HCT116 (cell line): ENCODE data around the gene TOX3. TPM values are rescaled to one million over a fixed set of nuclear protein-coding genes. Genes with fewer than 3 reads are reported as not detected.

ENCODE experiments used
- ATAC-seq: fragments of 200-7000 bp; cut with Tn5 transposase; 2 replicates; pipeline ENCODE4 v1.9.1; 2020; ENCODE audit warnings: mild to moderate bottlenecking, moderate library complexity
- BruUV-seq: library from RNA; stranded (reverse); fragments of 400-500 nt; replicated peaks from 2 replicates; lab custom pipeline; 2021; lab: Mats Ljungman, UMichigan
- CTCF ChIA-PET: fragments of 300-600 bp; sonication (Branson Sonifier 250); formaldehyde crosslinking; loops from one replicate; lab custom pipeline; 2021; ENCODE audit warnings: antibody characterized with exemption; lab: Charles Lee
- POLR2A ChIA-PET: fragments of 300-600, 350-600 bp; sonication (Branson Sonifier 250); formaldehyde crosslinking; loops from one replicate; lab custom pipeline; 2021; ENCODE audit warnings: antibody characterized with exemption; lab: Charles Lee
- RAD21 ChIA-PET, 2 experiments: fragments of 300-600 bp; sonication (Branson Sonifier 250); formaldehyde crosslinking; loops; one replicate each; lab custom pipeline; 2023; ENCODE audit warnings: low total read pairs in 2 of 2; ENCODE audit not compliant: uncharacterized antibody in 2 of 2, unreplicated experiment in 2 of 2, low non-redundant PET in 1 of 2; lab: Charles Lee
- DNase-seq: peaks from one replicate; pipeline ENCODE4 v3.0.0-alpha.2; 2010; ENCODE audit warnings: low read depth, low spot score
- H2AFZ ChIP-seq: fragments of 200-600 bp; shearing (Covaris generic), sonication (generic); 2 replicates; pipeline ENCODE4 v1.6.1; 2017; ENCODE audit warnings: low read depth, mixed run types, mixed read lengths, antibody characterized with exemption, low read length; ENCODE audit not compliant: poor library complexity, severe bottlenecking
- H3K27ac ChIP-seq: 2 replicates; pipeline ENCODE4 v1.5.1; 2012; ENCODE audit warnings: low read depth, low read length
- H3K27me3 ChIP-seq: fragments of 200-600 bp; sonication (generic); 2 replicates; pipeline ENCODE4 v1.6.1; 2016; ENCODE audit warnings: mixed run types, low read length, mixed read lengths; ENCODE audit not compliant: insufficient read depth
- H3K36me3 ChIP-seq, 2 experiments: fragments of 200-500 bp in 1 of 2; fragments of 200-600 bp in 1 of 2; sonication (Bioruptor generic) in 1 of 2; sonication (generic) in 1 of 2; 2 replicates each; pipeline versions ENCODE4 v1.5.1 to v1.6.1; 2014 to 2016; ENCODE audit warnings: low read length in 2 of 2, inconsistent platforms in 1 of 2, mixed read lengths in 1 of 2, mixed run types in 1 of 2; ENCODE audit not compliant: insufficient read depth in 2 of 2, control insufficient read depth in 1 of 2
- H3K4me1 ChIP-seq, 2 experiments: fragments of 200-600 bp in 1 of 2; sonication (generic) in 1 of 2; 2 replicates each; pipeline versions ENCODE4 v1.5.1 to v1.6.1; 2012 to 2017; ENCODE audit warnings: low read length in 2 of 2, inconsistent platforms in 1 of 2, mild to moderate bottlenecking in 1 of 2, mixed read lengths in 1 of 2, mixed run types in 1 of 2, moderate library complexity in 1 of 2; ENCODE audit not compliant: insufficient read depth in 2 of 2, control insufficient read depth in 1 of 2
- H3K4me2 ChIP-seq: fragments of 200-600 bp; sonication (generic); 2 replicates; pipeline ENCODE4 v1.6.1; 2017; ENCODE audit warnings: mixed run types, low read length, mixed read lengths
- H3K4me3 ChIP-seq, 2 experiments: fragments of 200-600 bp in 1 of 2; sonication (generic) in 1 of 2; replicated peaks in 1 of 2; 2 replicates each; pipeline ENCODE4 v1.5.1; 2011 to 2016; ENCODE audit warnings: low read length in 2 of 2, control low read depth in 1 of 2, low read depth in 1 of 2, mild to moderate bottlenecking in 1 of 2, mixed read lengths in 1 of 2, mixed run types in 1 of 2
- H3K79me2 ChIP-seq: fragments of 200-600 bp; sonication (generic); 2 replicates; pipeline ENCODE4 v1.6.1; 2017; ENCODE audit warnings: mild to moderate bottlenecking, mixed run types, low read length, moderate library complexity, mixed read lengths; ENCODE audit not compliant: insufficient read depth
- H3K9ac ChIP-seq: fragments of 200-600 bp; sonication (generic); 2 replicates; pipeline ENCODE4 v1.6.1; 2016; ENCODE audit warnings: low read length, mixed read lengths
- H3K9me2 ChIP-seq: fragments of 200-600 bp; sonication (generic), shearing (Covaris generic); 2 replicates; pipeline ENCODE4 v1.6.1; 2017; ENCODE audit warnings: mixed run types, mild to moderate bottlenecking, moderate library complexity; ENCODE audit not compliant: insufficient read depth
- H3K9me3 ChIP-seq, 2 experiments: fragments of 200-500 bp in 1 of 2; fragments of 200-600 bp in 1 of 2; sonication (Bioruptor generic) in 1 of 2; sonication (generic) in 1 of 2; 2 replicates each; pipeline ENCODE4 v1.6.1; 2014 to 2017; ENCODE audit warnings: low read length in 2 of 2, mixed read lengths in 2 of 2, inconsistent platforms in 1 of 2, low read depth in 1 of 2, mild to moderate bottlenecking in 1 of 2, mixed run types in 1 of 2, moderate library complexity in 1 of 2; ENCODE audit not compliant: control insufficient read depth in 1 of 2, insufficient read depth in 1 of 2
- H4K20me1 ChIP-seq: fragments of 200-600 bp; sonication (generic), shearing (Covaris generic); 2 replicates; pipeline ENCODE4 v1.6.1; 2017; ENCODE audit warnings: mixed run types, mild to moderate bottlenecking, moderate library complexity; ENCODE audit not compliant: insufficient read depth
- CBX3 ChIP-seq: IDR thresholded peaks from 2 replicates; pipeline ENCODE4 v1.6.1; 2012; ENCODE audit warnings: low read depth
- CEBPB ChIP-seq: IDR thresholded peaks from 2 replicates; pipeline ENCODE4 v1.6.1; 2012; ENCODE audit warnings: low read depth
- ELF1 ChIP-seq: IDR thresholded peaks from 2 replicates; pipeline ENCODE4 v1.6.1; 2012; ENCODE audit warnings: low read depth, borderline replicate concordance
- EZH2 ChIP-seq: fragments of 200-600 bp; sonication (generic); IDR thresholded peaks from 2 replicates; pipeline ENCODE4 v1.6.1; 2017; ENCODE audit warnings: antibody characterized with exemption, mixed run types
- EZH2phosphoT487 ChIP-seq: fragments of 200-600 bp; IDR thresholded peaks from 2 replicates; pipeline ENCODE4 v1.6.1; 2018; ENCODE audit warnings: antibody characterized with exemption, borderline replicate concordance
- POLR2A ChIP-seq: IDR thresholded peaks from 2 replicates; pipeline ENCODE4 v1.7.0; 2011; ENCODE audit warnings: borderline replicate concordance; ENCODE audit not compliant: insufficient read depth, insufficient read length; ENCODE audit errors: extremely low read depth
- RAD21 ChIP-seq: IDR thresholded peaks from 2 replicates; pipeline ENCODE4 v1.6.1; 2012; ENCODE audit warnings: low read depth, mild to moderate bottlenecking
- TCF7L2 ChIP-seq: IDR thresholded peaks from 2 replicates; pipeline ENCODE4 v1.7.0; 2011; ENCODE audit warnings: borderline replicate concordance, inconsistent platforms; ENCODE audit not compliant: insufficient read depth, insufficient read length; ENCODE audit errors: extremely low read depth
- YY1 ChIP-seq: IDR thresholded peaks from 2 replicates; pipeline ENCODE4 v1.6.1; 2011; ENCODE audit warnings: low read length, low read depth, moderate library complexity, mild to moderate bottlenecking; ENCODE audit not compliant: insufficient replicate concordance; ENCODE audit errors: extremely low read depth
- ZFX ChIP-seq: fragments of 450-650 bp; IDR thresholded peaks from 2 replicates; pipeline ENCODE4 v1.6.1; 2017
- ZNF274 ChIP-seq: fragments of 200-500 bp; sonication (Bioruptor generic); IDR thresholded peaks from 2 replicates; pipeline ENCODE4 v1.6.1; 2014; ENCODE audit warnings: mild to moderate bottlenecking, low read depth, low read length, inconsistent platforms
- intact Hi-C: fragments of 100-400 bp; cut with micrococcal nuclease; formaldehyde crosslinking; loops from 2 replicates; pipeline ENCODE4 v1.10.0; 2022
- total RNA-seq: library from RNA; stranded (reverse); gene quantifications from one replicate; pipeline ENCODE4 v1.2.1, GENCODE V29; 2021; ENCODE audit not compliant: unreplicated experiment
- TF ChIP-seq, protein P1 (sequence below): IDR thresholded peaks from 2 replicates; pipeline ENCODE4 v1.6.1; 2012
- TF ChIP-seq, protein P2 (sequence below), 3 experiments: fragments of 200-600 bp in 1 of 3; sonication (generic) in 1 of 3; IDR thresholded peaks in 2 of 3; conservative IDR thresholded peaks in 1 of 3; 2 replicates each; pipeline ENCODE4 v1.5.1; 2012 to 2017; ENCODE audit warnings: low read depth in 2 of 3, low read length in 2 of 3, antibody characterized with exemption in 1 of 3, borderline replicate concordance in 1 of 3, control low read depth in 1 of 3, mild to moderate bottlenecking in 1 of 3, mixed read lengths in 1 of 3, mixed run types in 1 of 3, moderate library complexity in 1 of 3; ENCODE audit not compliant: insufficient read depth in 1 of 3
- TF ChIP-seq, protein P3 (sequence below): IDR thresholded peaks from 2 replicates; pipeline ENCODE4 v1.6.1; 2012; ENCODE audit warnings: low read depth

TOX3 gene
- total RNA-seq, 1 experiment from 2014 or later = not detected

GRCh38 chr16:52451971-52452421 is 94.9 kb downstream of the TOX3 start:
- Histone ChIP-seq H3K4me3 (no peak overlapping the region), H3K9me2 (no peaks in the 10 kb centered on the region), H3K27me3 (no peaks in the 10 kb centered on the region), H3K27ac (no peak overlapping the region), H3K79me2 (no peaks in the 10 kb centered on the region), H2AFZ (no peak overlapping the region), H3K4me2 (no peak overlapping the region), H3K9me3 (peaks cover 0 to 17% of the 10 kb centered on the region in 2 experiments; a peak in 1 of 4 replicates), H3K9ac (no peak overlapping the region), H4K20me1 (no peaks in the 10 kb centered on the region), H3K4me1 (no peaks in the 10 kb centered on the region), H3K36me3 (no peaks in the 10 kb centered on the region)
- no peak for DNase-seq
- intact Hi-C loops = no loop called here
- ChIA-PET CTCF (no interaction called here), RAD21 (no interaction called here), POLR2A (no interaction called here)
- no peak for ATAC-seq
- BruUV-seq = no TSS peak
- TF ChIP-seq RAD21 (no peak), YY1 (no peak), EZH2 (no peak), CBX3 (no peak), POLR2A (no peak), CEBPB (no peak), TCF7L2 (no peak), ZFX (no peak), ELF1 (no peak), ZNF274 (no peak), EZH2phosphoT487 (no peak)
- TF ChIP-seq, protein P1, sequence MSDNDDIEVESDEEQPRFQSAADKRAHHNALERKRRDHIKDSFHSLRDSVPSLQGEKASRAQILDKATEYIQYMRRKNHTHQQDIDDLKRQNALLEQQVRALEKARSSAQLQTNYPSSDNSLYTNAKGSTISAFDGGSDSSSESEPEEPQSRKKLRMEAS = no peak
- TF ChIP-seq, protein P2, sequence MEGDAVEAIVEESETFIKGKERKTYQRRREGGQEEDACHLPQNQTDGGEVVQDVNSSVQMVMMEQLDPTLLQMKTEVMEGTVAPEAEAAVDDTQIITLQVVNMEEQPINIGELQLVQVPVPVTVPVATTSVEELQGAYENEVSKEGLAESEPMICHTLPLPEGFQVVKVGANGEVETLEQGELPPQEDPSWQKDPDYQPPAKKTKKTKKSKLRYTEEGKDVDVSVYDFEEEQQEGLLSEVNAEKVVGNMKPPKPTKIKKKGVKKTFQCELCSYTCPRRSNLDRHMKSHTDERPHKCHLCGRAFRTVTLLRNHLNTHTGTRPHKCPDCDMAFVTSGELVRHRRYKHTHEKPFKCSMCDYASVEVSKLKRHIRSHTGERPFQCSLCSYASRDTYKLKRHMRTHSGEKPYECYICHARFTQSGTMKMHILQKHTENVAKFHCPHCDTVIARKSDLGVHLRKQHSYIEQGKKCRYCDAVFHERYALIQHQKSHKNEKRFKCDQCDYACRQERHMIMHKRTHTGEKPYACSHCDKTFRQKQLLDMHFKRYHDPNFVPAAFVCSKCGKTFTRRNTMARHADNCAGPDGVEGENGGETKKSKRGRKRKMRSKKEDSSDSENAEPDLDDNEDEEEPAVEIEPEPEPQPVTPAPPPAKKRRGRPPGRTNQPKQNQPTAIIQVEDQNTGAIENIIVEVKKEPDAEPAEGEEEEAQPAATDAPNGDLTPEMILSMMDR (IDR thresholded peaks at IDR 0.05 in 2 of 3, conservative IDR thresholded peaks at IDR 0.05 in 1 of 3; ENCODE audit: borderline replicate concordance in 1 of 3, insufficient read depth in 1 of 3, low read depth in 2 of 3, low read length in 2 of 3) = no peak
- TF ChIP-seq, protein P3, sequence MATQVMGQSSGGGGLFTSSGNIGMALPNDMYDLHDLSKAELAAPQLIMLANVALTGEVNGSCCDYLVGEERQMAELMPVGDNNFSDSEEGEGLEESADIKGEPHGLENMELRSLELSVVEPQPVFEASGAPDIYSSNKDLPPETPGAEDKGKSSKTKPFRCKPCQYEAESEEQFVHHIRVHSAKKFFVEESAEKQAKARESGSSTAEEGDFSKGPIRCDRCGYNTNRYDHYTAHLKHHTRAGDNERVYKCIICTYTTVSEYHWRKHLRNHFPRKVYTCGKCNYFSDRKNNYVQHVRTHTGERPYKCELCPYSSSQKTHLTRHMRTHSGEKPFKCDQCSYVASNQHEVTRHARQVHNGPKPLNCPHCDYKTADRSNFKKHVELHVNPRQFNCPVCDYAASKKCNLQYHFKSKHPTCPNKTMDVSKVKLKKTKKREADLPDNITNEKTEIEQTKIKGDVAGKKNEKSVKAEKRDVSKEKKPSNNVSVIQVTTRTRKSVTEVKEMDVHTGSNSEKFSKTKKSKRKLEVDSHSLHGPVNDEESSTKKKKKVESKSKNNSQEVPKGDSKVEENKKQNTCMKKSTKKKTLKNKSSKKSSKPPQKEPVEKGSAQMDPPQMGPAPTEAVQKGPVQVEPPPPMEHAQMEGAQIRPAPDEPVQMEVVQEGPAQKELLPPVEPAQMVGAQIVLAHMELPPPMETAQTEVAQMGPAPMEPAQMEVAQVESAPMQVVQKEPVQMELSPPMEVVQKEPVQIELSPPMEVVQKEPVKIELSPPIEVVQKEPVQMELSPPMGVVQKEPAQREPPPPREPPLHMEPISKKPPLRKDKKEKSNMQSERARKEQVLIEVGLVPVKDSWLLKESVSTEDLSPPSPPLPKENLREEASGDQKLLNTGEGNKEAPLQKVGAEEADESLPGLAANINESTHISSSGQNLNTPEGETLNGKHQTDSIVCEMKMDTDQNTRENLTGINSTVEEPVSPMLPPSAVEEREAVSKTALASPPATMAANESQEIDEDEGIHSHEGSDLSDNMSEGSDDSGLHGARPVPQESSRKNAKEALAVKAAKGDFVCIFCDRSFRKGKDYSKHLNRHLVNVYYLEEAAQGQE = no peak
